WTC11 (cell line): Measurements from ENCODE around the gene FKBP7. TPM values are rescaled to one million over a fixed set of nuclear protein-coding genes. Genes with fewer than 3 reads are reported as not detected.

Source experiments
- CREB1 ChIP-seq: sonication (generic); formaldehyde crosslinking; IDR thresholded peaks from 2 replicates; pipeline ENCODE4 v1.8.0; 2023; ENCODE audit warnings: mild to moderate bottlenecking, missing genetic modification reagents
- ETV6 ChIP-seq: sonication (generic); formaldehyde crosslinking; IDR thresholded peaks from 2 replicates; pipeline ENCODE4 v1.8.1; 2022; ENCODE audit warnings: mild to moderate bottlenecking, missing genetic modification reagents
- HMGA2 ChIP-seq: fragments of 250-450 bp; sonication (Bioruptor Pico); IDR thresholded peaks from 2 replicates; pipeline ENCODE4 v1.4.0; 2021; ENCODE audit warnings: mild to moderate bottlenecking, moderate library complexity
- MXD4 ChIP-seq: fragments of 250-450 bp; sonication (Bioruptor Pico); IDR thresholded peaks from 2 replicates; pipeline ENCODE4 v1.8.0; 2021; ENCODE audit warnings: mild to moderate bottlenecking, moderate library complexity, borderline replicate concordance
- NFATC4 ChIP-seq: fragments of 250-450 bp; sonication (Bioruptor Pico); IDR thresholded peaks from 2 replicates; pipeline ENCODE4 v1.9.0; 2021; ENCODE audit warnings: mild to moderate bottlenecking
- NFE2L1 ChIP-seq: sonication (generic); formaldehyde crosslinking; IDR thresholded peaks from 2 replicates; pipeline ENCODE4 v1.8.1; 2023; ENCODE audit warnings: missing genetic modification reagents
- NFYB ChIP-seq: sonication (generic); formaldehyde crosslinking; conservative IDR thresholded peaks from 2 replicates; pipeline ENCODE4 v1.8.0; 2022; ENCODE audit warnings: low read depth, missing genetic modification reagents
- NR2C2 ChIP-seq: sonication (generic); formaldehyde crosslinking; IDR thresholded peaks from 2 replicates; pipeline ENCODE4 v1.8.0; 2022; ENCODE audit warnings: mild to moderate bottlenecking, missing genetic modification reagents
- SMAD3 ChIP-seq: sonication (generic); formaldehyde crosslinking; IDR thresholded peaks from 2 replicates; pipeline ENCODE4 v1.8.0; 2022; ENCODE audit warnings: missing genetic modification reagents, mild to moderate bottlenecking, borderline replicate concordance
- ZNF232 ChIP-seq: sonication (generic); formaldehyde crosslinking; IDR thresholded peaks from 2 replicates; pipeline ENCODE4 v1.8.0; 2022; ENCODE audit warnings: mild to moderate bottlenecking, missing genetic modification reagents
- ZNF317 ChIP-seq: sonication (generic); formaldehyde crosslinking; IDR thresholded peaks from 2 replicates; pipeline ENCODE4 v1.8.1; 2023; ENCODE audit warnings: low read depth, mild to moderate bottlenecking, moderate library complexity, missing genetic modification reagents, borderline replicate concordance
- total RNA-seq: library from RNA; stranded (reverse); gene quantifications from 3 replicates; pipeline ENCODE4 v1.2.3, GENCODE V29; 2021
- TF ChIP-seq, protein P1 (sequence below): sonication (generic); formaldehyde crosslinking; IDR thresholded peaks from 2 replicates; pipeline ENCODE4 v1.8.1; 2022; ENCODE audit warnings: low read depth, missing genetic modification reagents, borderline replicate concordance
- TF ChIP-seq, protein P2 (sequence below): sonication (generic); formaldehyde crosslinking; IDR thresholded peaks from 2 replicates; pipeline ENCODE4 v1.8.0; 2023; ENCODE audit warnings: missing genetic modification reagents, mild to moderate bottlenecking, borderline replicate concordance
- TF ChIP-seq, protein P3 (sequence below): sonication (generic); formaldehyde crosslinking; IDR thresholded peaks from 2 replicates; pipeline ENCODE4 v1.8.0; 2022; ENCODE audit warnings: missing genetic modification reagents
- TF ChIP-seq, protein P4 (sequence below): fragments of 250-450 bp; sonication (Bioruptor Pico); IDR thresholded peaks from 2 replicates; pipeline ENCODE4 v1.9.0; 2021; ENCODE audit warnings: mild to moderate bottlenecking
- TF ChIP-seq, protein P5 (sequence below): sonication (generic); formaldehyde crosslinking; IDR thresholded peaks from 2 replicates; pipeline ENCODE4 v1.8.1; 2023; ENCODE audit warnings: mild to moderate bottlenecking, moderate library complexity, missing genetic modification reagents
- TF ChIP-seq, protein P6 (sequence below): sonication (generic); formaldehyde crosslinking; IDR thresholded peaks from 2 replicates; pipeline ENCODE4 v1.8.0; 2022; ENCODE audit warnings: mild to moderate bottlenecking, missing genetic modification reagents
- TF ChIP-seq, protein P7 (sequence below): sonication (generic); formaldehyde crosslinking; IDR thresholded peaks from 2 replicates; pipeline ENCODE4 v1.8.1; 2023; ENCODE audit warnings: mild to moderate bottlenecking, missing genetic modification reagents, borderline replicate concordance

FKBP7 gene
- total RNA-seq, 1 experiment from 2014 or later: 3.2 TPM

DNA sequence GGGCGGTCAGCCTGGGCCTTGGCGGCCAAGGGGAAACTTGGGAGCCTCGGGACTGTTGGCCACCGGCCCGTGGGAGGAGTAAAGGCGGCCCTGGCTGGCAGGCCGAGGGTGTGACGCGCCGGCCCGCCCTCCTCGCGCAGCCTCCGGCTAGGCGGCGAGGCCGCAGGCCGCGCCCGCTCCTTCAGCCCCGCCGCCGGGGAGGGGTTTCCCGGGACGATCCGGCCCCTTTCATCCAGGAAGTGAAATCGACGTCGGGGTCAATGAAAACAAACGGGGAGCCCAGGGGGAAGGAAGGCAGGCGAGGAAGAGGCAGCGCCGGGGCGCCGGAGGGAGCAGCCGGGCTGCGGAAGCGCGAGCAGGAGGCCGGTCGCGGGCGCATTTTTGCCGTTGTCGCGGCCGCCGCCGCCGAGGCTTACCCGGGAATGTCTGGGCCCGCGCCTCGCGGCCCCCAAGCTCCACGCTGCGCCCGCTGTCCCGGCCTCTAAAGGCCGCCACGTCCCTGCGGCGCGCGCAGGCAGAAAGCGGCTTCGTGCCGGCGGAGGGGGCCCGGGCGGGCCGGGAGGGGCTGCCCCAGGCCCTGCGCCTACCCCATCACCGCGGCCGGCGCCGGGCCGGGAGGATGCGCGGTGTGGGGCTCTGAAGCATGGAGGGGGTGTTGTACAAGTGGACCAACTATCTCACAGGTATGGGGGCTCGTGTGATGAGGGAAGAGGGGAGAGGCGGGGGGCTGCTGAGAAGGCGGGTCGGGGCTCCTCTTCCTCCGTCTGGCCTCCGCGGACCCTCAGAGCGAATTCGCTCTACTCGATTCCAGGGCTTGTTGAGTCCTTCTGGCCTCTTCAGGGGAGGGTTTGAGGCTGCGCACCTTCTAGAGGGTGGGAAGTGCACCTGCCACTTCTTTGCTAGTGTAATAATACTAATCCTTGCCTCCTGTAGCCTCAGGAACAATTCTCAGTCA is 2.1 kb upstream of the FKBP7 start, which contains the start of gene PLEKHA3 (continued):
- no peak for TF ChIP-seq ZNF232 (CRISPR knock-in tag)
- no peak for TF ChIP-seq CREB1 (CRISPR knock-in tag)
- no peak for TF ChIP-seq SMAD3 (CRISPR knock-in tag)
- peak; percentile 74 for TF ChIP-seq ETV6 (CRISPR knock-in tag)
- 0 out of 2 replicates have a peak, but pooled peaks have one; percentile 40 for TF ChIP-seq NR2C2 (CRISPR knock-in tag)
- TF ChIP-seq, protein P1, sequence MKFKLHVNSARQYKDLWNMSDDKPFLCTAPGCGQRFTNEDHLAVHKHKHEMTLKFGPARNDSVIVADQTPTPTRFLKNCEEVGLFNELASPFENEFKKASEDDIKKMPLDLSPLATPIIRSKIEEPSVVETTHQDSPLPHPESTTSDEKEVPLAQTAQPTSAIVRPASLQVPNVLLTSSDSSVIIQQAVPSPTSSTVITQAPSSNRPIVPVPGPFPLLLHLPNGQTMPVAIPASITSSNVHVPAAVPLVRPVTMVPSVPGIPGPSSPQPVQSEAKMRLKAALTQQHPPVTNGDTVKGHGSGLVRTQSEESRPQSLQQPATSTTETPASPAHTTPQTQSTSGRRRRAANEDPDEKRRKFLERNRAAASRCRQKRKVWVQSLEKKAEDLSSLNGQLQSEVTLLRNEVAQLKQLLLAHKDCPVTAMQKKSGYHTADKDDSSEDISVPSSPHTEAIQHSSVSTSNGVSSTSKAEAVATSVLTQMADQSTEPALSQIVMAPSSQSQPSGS (CRISPR knock-in tag): no peak
- TF ChIP-seq, protein P2, sequence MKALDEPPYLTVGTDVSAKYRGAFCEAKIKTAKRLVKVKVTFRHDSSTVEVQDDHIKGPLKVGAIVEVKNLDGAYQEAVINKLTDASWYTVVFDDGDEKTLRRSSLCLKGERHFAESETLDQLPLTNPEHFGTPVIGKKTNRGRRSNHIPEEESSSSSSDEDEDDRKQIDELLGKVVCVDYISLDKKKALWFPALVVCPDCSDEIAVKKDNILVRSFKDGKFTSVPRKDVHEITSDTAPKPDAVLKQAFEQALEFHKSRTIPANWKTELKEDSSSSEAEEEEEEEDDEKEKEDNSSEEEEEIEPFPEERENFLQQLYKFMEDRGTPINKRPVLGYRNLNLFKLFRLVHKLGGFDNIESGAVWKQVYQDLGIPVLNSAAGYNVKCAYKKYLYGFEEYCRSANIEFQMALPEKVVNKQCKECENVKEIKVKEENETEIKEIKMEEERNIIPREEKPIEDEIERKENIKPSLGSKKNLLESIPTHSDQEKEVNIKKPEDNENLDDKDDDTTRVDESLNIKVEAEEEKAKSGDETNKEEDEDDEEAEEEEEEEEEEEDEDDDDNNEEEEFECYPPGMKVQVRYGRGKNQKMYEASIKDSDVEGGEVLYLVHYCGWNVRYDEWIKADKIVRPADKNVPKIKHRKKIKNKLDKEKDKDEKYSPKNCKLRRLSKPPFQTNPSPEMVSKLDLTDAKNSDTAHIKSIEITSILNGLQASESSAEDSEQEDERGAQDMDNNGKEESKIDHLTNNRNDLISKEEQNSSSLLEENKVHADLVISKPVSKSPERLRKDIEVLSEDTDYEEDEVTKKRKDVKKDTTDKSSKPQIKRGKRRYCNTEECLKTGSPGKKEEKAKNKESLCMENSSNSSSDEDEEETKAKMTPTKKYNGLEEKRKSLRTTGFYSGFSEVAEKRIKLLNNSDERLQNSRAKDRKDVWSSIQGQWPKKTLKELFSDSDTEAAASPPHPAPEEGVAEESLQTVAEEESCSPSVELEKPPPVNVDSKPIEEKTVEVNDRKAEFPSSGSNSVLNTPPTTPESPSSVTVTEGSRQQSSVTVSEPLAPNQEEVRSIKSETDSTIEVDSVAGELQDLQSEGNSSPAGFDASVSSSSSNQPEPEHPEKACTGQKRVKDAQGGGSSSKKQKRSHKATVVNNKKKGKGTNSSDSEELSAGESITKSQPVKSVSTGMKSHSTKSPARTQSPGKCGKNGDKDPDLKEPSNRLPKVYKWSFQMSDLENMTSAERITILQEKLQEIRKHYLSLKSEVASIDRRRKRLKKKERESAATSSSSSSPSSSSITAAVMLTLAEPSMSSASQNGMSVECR (CRISPR knock-in tag): no peak; the same call in 1 of the 2 replicates
- TF ChIP-seq, protein P3, sequence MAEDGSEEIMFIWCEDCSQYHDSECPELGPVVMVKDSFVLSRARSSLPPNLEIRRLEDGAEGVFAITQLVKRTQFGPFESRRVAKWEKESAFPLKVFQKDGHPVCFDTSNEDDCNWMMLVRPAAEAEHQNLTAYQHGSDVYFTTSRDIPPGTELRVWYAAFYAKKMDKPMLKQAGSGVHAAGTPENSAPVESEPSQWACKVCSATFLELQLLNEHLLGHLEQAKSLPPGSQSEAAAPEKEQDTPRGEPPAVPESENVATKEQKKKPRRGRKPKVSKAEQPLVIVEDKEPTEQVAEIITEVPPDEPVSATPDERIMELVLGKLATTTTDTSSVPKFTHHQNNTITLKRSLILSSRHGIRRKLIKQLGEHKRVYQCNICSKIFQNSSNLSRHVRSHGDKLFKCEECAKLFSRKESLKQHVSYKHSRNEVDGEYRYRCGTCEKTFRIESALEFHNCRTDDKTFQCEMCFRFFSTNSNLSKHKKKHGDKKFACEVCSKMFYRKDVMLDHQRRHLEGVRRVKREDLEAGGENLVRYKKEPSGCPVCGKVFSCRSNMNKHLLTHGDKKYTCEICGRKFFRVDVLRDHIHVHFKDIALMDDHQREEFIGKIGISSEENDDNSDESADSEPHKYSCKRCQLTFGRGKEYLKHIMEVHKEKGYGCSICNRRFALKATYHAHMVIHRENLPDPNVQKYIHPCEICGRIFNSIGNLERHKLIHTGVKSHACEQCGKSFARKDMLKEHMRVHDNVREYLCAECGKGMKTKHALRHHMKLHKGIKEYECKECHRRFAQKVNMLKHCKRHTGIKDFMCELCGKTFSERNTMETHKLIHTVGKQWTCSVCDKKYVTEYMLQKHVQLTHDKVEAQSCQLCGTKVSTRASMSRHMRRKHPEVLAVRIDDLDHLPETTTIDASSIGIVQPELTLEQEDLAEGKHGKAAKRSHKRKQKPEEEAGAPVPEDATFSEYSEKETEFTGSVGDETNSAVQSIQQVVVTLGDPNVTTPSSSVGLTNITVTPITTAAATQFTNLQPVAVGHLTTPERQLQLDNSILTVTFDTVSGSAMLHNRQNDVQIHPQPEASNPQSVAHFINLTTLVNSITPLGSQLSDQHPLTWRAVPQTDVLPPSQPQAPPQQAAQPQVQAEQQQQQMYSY (CRISPR knock-in tag): no peak
- no peak for TF ChIP-seq ZNF317 (CRISPR knock-in tag)
- TF ChIP-seq, protein P4, sequence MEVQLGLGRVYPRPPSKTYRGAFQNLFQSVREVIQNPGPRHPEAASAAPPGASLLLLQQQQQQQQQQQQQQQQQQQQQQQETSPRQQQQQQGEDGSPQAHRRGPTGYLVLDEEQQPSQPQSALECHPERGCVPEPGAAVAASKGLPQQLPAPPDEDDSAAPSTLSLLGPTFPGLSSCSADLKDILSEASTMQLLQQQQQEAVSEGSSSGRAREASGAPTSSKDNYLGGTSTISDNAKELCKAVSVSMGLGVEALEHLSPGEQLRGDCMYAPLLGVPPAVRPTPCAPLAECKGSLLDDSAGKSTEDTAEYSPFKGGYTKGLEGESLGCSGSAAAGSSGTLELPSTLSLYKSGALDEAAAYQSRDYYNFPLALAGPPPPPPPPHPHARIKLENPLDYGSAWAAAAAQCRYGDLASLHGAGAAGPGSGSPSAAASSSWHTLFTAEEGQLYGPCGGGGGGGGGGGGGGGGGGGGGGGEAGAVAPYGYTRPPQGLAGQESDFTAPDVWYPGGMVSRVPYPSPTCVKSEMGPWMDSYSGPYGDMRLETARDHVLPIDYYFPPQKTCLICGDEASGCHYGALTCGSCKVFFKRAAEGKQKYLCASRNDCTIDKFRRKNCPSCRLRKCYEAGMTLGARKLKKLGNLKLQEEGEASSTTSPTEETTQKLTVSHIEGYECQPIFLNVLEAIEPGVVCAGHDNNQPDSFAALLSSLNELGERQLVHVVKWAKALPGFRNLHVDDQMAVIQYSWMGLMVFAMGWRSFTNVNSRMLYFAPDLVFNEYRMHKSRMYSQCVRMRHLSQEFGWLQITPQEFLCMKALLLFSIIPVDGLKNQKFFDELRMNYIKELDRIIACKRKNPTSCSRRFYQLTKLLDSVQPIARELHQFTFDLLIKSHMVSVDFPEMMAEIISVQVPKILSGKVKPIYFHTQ (CRISPR knock-in tag): no peak
- TF ChIP-seq NFE2L1: no peak
- TF ChIP-seq NFATC4: no peak
- TF ChIP-seq, protein P5, sequence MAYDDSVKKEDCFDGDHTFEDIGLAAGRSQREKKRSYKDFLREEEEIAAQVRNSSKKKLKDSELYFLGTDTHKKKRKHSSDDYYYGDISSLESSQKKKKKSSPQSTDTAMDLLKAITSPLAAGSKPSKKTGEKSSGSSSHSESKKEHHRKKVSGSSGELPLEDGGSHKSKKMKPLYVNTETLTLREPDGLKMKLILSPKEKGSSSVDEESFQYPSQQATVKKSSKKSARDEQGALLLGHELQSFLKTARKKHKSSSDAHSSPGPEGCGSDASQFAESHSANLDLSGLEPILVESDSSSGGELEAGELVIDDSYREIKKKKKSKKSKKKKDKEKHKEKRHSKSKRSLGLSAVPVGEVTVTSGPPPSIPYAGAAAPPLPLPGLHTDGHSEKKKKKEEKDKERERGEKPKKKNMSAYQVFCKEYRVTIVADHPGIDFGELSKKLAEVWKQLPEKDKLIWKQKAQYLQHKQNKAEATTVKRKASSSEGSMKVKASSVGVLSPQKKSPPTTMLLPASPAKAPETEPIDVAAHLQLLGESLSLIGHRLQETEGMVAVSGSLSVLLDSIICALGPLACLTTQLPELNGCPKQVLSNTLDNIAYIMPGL (CRISPR knock-in tag): peak; percentile 82; the same call in 1 of the 2 replicates
- no peak for TF ChIP-seq HMGA2 (CRISPR knock-in tag)
- TF ChIP-seq, protein P6, sequence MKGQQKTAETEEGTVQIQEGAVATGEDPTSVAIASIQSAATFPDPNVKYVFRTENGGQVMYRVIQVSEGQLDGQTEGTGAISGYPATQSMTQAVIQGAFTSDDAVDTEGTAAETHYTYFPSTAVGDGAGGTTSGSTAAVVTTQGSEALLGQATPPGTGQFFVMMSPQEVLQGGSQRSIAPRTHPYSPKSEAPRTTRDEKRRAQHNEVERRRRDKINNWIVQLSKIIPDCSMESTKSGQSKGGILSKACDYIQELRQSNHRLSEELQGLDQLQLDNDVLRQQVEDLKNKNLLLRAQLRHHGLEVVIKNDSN (CRISPR knock-in tag): no peak
- no peak for TF ChIP-seq MXD4 (CRISPR knock-in tag)
- TF ChIP-seq, protein P7, sequence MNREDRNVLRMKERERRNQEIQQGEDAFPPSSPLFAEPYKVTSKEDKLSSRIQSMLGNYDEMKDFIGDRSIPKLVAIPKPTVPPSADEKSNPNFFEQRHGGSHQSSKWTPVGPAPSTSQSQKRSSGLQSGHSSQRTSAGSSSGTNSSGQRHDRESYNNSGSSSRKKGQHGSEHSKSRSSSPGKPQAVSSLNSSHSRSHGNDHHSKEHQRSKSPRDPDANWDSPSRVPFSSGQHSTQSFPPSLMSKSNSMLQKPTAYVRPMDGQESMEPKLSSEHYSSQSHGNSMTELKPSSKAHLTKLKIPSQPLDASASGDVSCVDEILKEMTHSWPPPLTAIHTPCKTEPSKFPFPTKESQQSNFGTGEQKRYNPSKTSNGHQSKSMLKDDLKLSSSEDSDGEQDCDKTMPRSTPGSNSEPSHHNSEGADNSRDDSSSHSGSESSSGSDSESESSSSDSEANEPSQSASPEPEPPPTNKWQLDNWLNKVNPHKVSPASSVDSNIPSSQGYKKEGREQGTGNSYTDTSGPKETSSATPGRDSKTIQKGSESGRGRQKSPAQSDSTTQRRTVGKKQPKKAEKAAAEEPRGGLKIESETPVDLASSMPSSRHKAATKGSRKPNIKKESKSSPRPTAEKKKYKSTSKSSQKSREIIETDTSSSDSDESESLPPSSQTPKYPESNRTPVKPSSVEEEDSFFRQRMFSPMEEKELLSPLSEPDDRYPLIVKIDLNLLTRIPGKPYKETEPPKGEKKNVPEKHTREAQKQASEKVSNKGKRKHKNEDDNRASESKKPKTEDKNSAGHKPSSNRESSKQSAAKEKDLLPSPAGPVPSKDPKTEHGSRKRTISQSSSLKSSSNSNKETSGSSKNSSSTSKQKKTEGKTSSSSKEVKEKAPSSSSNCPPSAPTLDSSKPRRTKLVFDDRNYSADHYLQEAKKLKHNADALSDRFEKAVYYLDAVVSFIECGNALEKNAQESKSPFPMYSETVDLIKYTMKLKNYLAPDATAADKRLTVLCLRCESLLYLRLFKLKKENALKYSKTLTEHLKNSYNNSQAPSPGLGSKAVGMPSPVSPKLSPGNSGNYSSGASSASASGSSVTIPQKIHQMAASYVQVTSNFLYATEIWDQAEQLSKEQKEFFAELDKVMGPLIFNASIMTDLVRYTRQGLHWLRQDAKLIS (CRISPR knock-in tag): 0 out of 2 replicates have a peak, but pooled peaks have one; percentile 24
- no peak; the same call in 1 of the 2 replicates for TF ChIP-seq NFYB (CRISPR knock-in tag)
